HepG2 (cell line): ENCODE measurements around the gene B4GALT2. TPM values are rescaled to one million over a fixed set of nuclear protein-coding genes. Genes with fewer than 3 reads are reported as not detected.

ENCODE experiments used
- ATAC-seq: fragments of 200-7000 bp; cut with Tn5 transposase; 3 replicates; pipeline ENCODE4 v1.9.1; 2020; ENCODE audit warnings: mild to moderate bottlenecking, moderate library complexity
- BruUV-seq: library from RNA; stranded (reverse); fragments of 400-500 nt; replicated peaks from 2 replicates; lab custom pipeline; 2021; lab: Mats Ljungman, UMichigan
- CTCF ChIA-PET: fragments of 300-600 bp; formaldehyde crosslinking; extraction: SDS; loops from one replicate; lab custom pipeline; 2021; ENCODE audit warnings: low total read pairs, inconsistent platforms, low intra/inter-chr PET ratio; lab: Yijun Ruan, JAX
- POLR2A ChIA-PET: fragments of 350-600 bp; sonication (Branson Sonifier 250); formaldehyde crosslinking; loops from one replicate; lab custom pipeline; 2020; ENCODE audit warnings: antibody characterized with exemption, inconsistent platforms; lab: Yijun Ruan, JAX
- DNase-seq: peaks from one replicate; pipeline ENCODE4 v3.0.0-alpha.2; 2015; ENCODE audit warnings: low spot score
- FAIRE-seq: peaks from 3 replicates; lab custom pipeline; 2011; peaks lifted over from hg19 to GRCh38; lab: Jason Lieb, UNC
- H2AFZ ChIP-seq: one replicate; pipeline ENCODE4 v1.6.1; 2011; ENCODE audit warnings: low read length, inconsistent platforms
- H3K27ac ChIP-seq: fragments of 300-600 bp; 3 replicates; pipeline ENCODE4 v1.8.0; 2011; ENCODE audit warnings: mixed run types, mild to moderate bottlenecking, mixed read lengths, low read length, inconsistent platforms; ENCODE audit not compliant: insufficient read depth; ENCODE audit errors: extremely low read length
- H3K27me3 ChIP-seq, 2 experiments: fragments of 200-600 bp in 1 of 2; 2 replicates in 1 of 2; 3 replicates in 1 of 2; pipeline versions ENCODE4 v1.6.0 to v1.8.0; 2011; ENCODE audit warnings: low read length in 2 of 2, mild to moderate bottlenecking in 2 of 2, moderate library complexity in 2 of 2, inconsistent platforms in 1 of 2; ENCODE audit not compliant: insufficient read depth in 2 of 2, control insufficient read depth in 1 of 2
- H3K36me3 ChIP-seq, 2 experiments: fragments of 200-600 bp in 1 of 2; replicated peaks in 1 of 2; 2 replicates in 1 of 2; 3 replicates in 1 of 2; pipeline versions ENCODE4 v1.5.1 to v1.8.0; 2011; ENCODE audit warnings: low read length in 2 of 2, inconsistent platforms in 1 of 2; ENCODE audit not compliant: insufficient read depth in 2 of 2, control insufficient read depth in 1 of 2
- H3K4me1 ChIP-seq: 2 replicates; pipeline ENCODE4 v1.5.1; 2012; ENCODE audit warnings: low read length, inconsistent platforms; ENCODE audit not compliant: insufficient read depth
- H3K4me2 ChIP-seq: 2 replicates; pipeline ENCODE4 v1.6.0; 2011; ENCODE audit warnings: low read depth, low read length, inconsistent platforms
- H3K4me3 ChIP-seq, 3 experiments: fragments of 200-600 bp in 1 of 3; sonication (generic), shearing (Covaris generic) in 1 of 3; replicated peaks in 1 of 3; 2 replicates each; pipeline ENCODE4 v1.5.1; 2011 to 2016; ENCODE audit warnings: low read length in 3 of 3, inconsistent platforms in 2 of 3, low read depth in 2 of 3, mild to moderate bottlenecking in 2 of 3, control low read depth in 1 of 3, mixed read lengths in 1 of 3; ENCODE audit not compliant: insufficient read depth in 1 of 3
- H3K79me2 ChIP-seq: one replicate; pipeline ENCODE4 v1.6.1; 2011; ENCODE audit warnings: low read length, inconsistent platforms; ENCODE audit not compliant: insufficient read depth
- H3K9ac ChIP-seq: 2 replicates; pipeline ENCODE4 v1.6.0; 2011; ENCODE audit warnings: mild to moderate bottlenecking, low read depth, low read length, inconsistent platforms; ENCODE audit not compliant: insufficient read depth
- H3K9me3 ChIP-seq: 2 replicates; pipeline ENCODE4 v1.5.1; 2012; ENCODE audit warnings: mild to moderate bottlenecking, low read length
- H4K20me1 ChIP-seq: 2 replicates; pipeline ENCODE4 v1.6.0; 2011; ENCODE audit warnings: inconsistent platforms, mild to moderate bottlenecking, low read length, moderate library complexity; ENCODE audit not compliant: insufficient read depth
- KDM2A ChIP-seq: sonication (generic); formaldehyde crosslinking; IDR thresholded peaks from 2 replicates; pipeline ENCODE4 v1.4.0; 2020; ENCODE audit warnings: low read depth, missing genetic modification reagents, borderline replicate concordance
- NRL ChIP-seq: sonication (generic); formaldehyde crosslinking; IDR thresholded peaks from 2 replicates; pipeline ENCODE4 v1.5.0; 2020; ENCODE audit warnings: missing genetic modification reagents, mild to moderate bottlenecking, moderate library complexity, borderline replicate concordance
- POLR2G ChIP-seq: fragments of 200-400 bp; formaldehyde crosslinking; IDR thresholded peaks from 2 replicates; pipeline ENCODE4 v1.6.1; 2018; ENCODE audit warnings: mild to moderate bottlenecking, low read depth, low read length, moderate library complexity
- ZNF883 ChIP-seq: sonication (generic); formaldehyde crosslinking; IDR thresholded peaks from 2 replicates; pipeline ENCODE4 v1.5.1; 2020; ENCODE audit warnings: mild to moderate bottlenecking, missing genetic modification reagents; ENCODE audit errors: not compliant biosample characterization
- WGBS: methylation state at CpG from one replicate; pipeline ENCODE4 v1.1.6; 2017; ENCODE audit warnings: low lambda C conversion rate; 5-methylcytosine and 5-hydroxymethylcytosine counted together
- in situ Hi-C: cut with HindIII; loops from 2 replicates; pipeline ENCODE4 v1.10.0; 2017; ENCODE audit warnings: low pct_unique_long_range_greater_than_20kb; ENCODE audit not compliant: extremely low pct_ligation_motif_present
- intact Hi-C: fragments of 100-400 bp; cut with micrococcal nuclease; formaldehyde crosslinking; loops from one replicate; pipeline ENCODE4 v1.10.0; 2022; ENCODE audit not compliant: unreplicated experiment
- polyA plus RNA-seq, 8 experiments: library from polyadenylated mRNA; depleted of rRNA in 3 of 8; stranded (reverse) in 7 of 8; unstranded in 1 of 8; fragments of >200 nt; fragmentation: Illumina TruSeq in 4 of 8; extraction: Trizol in 4 of 8; gene quantifications; 2 replicates each; pipeline versions ENCODE4 v1.2.1 to v1.2.3, GENCODE V29; 2011 to 2016; ENCODE audit warnings: low read depth in 4 of 8, missing spikeins in 1 of 8, mixed read lengths in 1 of 8; ENCODE audit not compliant: insufficient read depth in 1 of 8
- total RNA-seq, 5 experiments: library from RNA; depleted of rRNA; stranded (reverse); fragments of >200 nt; fragmentation: Illumina TruSeq; extraction: Trizol; gene quantifications; 2 replicates each; pipeline ENCODE4 v1.2.3, GENCODE V29; 2016; ENCODE audit warnings: low read depth in 1 of 5
- TF ChIP-seq, protein P1 (sequence below): sonication (generic); formaldehyde crosslinking; IDR thresholded peaks from 2 replicates; pipeline ENCODE4 v1.8.1; 2022; ENCODE audit warnings: low read depth, mild to moderate bottlenecking, missing genetic modification reagents

Gene B4GALT2
- total and polyA plus RNA-seq, 2 of the 13 experiments (the other 11 are each of a cell fraction or from before 2014, with no cell fraction given), result 41.9 to 78.0 TPM

- Histone ChIP-seq H3K9me3 (no peaks in the 10 kb centered on the region), H3K9ac (no peak overlapping the region), H4K20me1 (0 out of 2 replicates have a peak, but pooled peaks cover 2% of the 10 kb centered on the region), H3K27ac (no peak overlapping the region), H3K4me2 (peak overlapping the region; percentile 99), H2AFZ (no peak overlapping the region), H3K4me1 (peaks cover 39% of the 10 kb centered on the region), H3K4me3 (peak overlapping the region; percentile 39 to 84 (median 61); a peak in 4 of 6 replicates), H3K36me3 (no peaks in the 10 kb centered on the region; a peak in 1 of 5 replicates), H3K27me3 (no peaks in the 10 kb centered on the region), H3K79me2 (no peaks in the 10 kb centered on the region)
- ChIA-PET POLR2A (interaction anchor here (2.7 kb wide), 1 partner anchor 99 kb away, joined by 9 read pairs; the partner anchor contains the start of gene SLC6A9), CTCF (interaction anchor here (4.6 kb wide), 1 partner anchor 169 kb away, joined by 44 read pairs; no protein-coding TSS in a partner anchor)
- TF ChIP-seq POLR2G, result 0 out of 2 replicates have a peak, but pooled peaks have one; percentile 11
- TF ChIP-seq NRL, result no peak
- TF ChIP-seq, protein P1, sequence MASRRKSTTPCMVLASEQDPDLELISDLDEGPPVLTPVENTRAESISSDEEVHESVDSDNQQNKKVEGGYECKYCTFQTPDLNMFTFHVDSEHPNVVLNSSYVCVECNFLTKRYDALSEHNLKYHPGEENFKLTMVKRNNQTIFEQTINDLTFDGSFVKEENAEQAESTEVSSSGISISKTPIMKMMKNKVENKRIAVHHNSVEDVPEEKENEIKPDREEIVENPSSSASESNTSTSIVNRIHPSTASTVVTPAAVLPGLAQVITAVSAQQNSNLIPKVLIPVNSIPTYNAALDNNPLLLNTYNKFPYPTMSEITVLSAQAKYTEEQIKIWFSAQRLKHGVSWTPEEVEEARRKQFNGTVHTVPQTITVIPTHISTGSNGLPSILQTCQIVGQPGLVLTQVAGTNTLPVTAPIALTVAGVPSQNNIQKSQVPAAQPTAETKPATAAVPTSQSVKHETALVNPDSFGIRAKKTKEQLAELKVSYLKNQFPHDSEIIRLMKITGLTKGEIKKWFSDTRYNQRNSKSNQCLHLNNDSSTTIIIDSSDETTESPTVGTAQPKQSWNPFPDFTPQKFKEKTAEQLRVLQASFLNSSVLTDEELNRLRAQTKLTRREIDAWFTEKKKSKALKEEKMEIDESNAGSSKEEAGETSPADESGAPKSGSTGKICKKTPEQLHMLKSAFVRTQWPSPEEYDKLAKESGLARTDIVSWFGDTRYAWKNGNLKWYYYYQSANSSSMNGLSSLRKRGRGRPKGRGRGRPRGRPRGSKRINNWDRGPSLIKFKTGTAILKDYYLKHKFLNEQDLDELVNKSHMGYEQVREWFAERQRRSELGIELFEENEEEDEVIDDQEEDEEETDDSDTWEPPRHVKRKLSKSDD (CRISPR knock-in tag), result no peak
- TF ChIP-seq ZNF883, result peak; percentile 5
- peak; percentile 17; the same call in 1 of the 2 replicates for TF ChIP-seq KDM2A (CRISPR knock-in tag)
- no peak for FAIRE-seq
- no peak for DNase-seq
- 60% methylated on average over 6 of the region's 8 CpGs for whole genome bisulfite sequencing
- intact Hi-C loops (loop anchor here (10.0 kb wide), 1 partner anchor 102 kb away; the partner anchor contains the start of gene SLC6A9), in situ Hi-C loops (loop anchor here (5.0 kb wide), 2 partner anchors 176 to 406 kb away; no protein-coding TSS in a partner anchor)
- no peak for ATAC-seq
- no TSS peak for BruUV-seq
These were observed 46.1 kb upstream of the B4GALT2 start for GRCh38 chr1:43932786-43933385.
